ENCODE measurements around the gene PRR16.

GRCh38 chr5:120473332-120473731, 9.2 kb downstream of the PRR16 start:
- TF ChIP-seq CTCF (IDR thresholded peaks at IDR 0.05): no peak
- TF ChIP-seq POLR2AphosphoS5 (IDR thresholded peaks at IDR 0.05): no peak
- no peak for TF ChIP-seq POLR2A (IDR thresholded peaks at IDR 0.05; ENCODE audit: low read depth)
- TF ChIP-seq EP300 (IDR thresholded peaks at IDR 0.05): no peak

Data from esophagus muscularis mucosa (tissue), 4 donors.